Measurements from ENCODE around the gene PHC3. TPM values are rescaled to one million over a fixed set of nuclear protein-coding genes. Genes with fewer than 3 reads are reported as not detected.

PHC3 gene
- total RNA-seq, result 21.9 and 22.2 TPM in 2 replicates

GRCh38 chr3:170180908-170181885 lies at the start of gene PHC3:
PHC3 (minus strand) TSS chr3:170181733; CDS start chr3:170181715, 18 bp downstream.

GRCh38 chr3:170221924-170222646 lies 40.6 kb upstream of the PHC3 start, which contains the start of gene PRKCI:
PRKCI (plus strand) TSS chr3:170222424; CDS start chr3:170222670, 246 bp downstream.

Other genes with a start within 250 kb of the PHC3 start
- gene SEC62, start 214.9 kb downstream of the PHC3 start, total RNA-seq, result 38.6 and 60.9 TPM in 2 replicates
- under 0.01 TPM in 1 of 2 replicates, not detected in the other for gene GPR160, start 143.7 kb downstream of the PHC3 start, total RNA-seq
- gene PRKCI, start 40.7 kb upstream of the PHC3 start, total RNA-seq, result 52.5 and 167 TPM in 2 replicates
- 25.7 and 50.5 TPM in 2 replicates for gene SKIL, start 176.0 kb upstream of the PHC3 start, total RNA-seq
- 94.1 and 632 TPM in 2 replicates for gene CLDN11, start 237.1 kb upstream of the PHC3 start, total RNA-seq

Measured in bronchial smooth muscle cell (primary cell).